Measurements from ENCODE around the gene MSL3.

- TF ChIP-seq, protein P1, sequence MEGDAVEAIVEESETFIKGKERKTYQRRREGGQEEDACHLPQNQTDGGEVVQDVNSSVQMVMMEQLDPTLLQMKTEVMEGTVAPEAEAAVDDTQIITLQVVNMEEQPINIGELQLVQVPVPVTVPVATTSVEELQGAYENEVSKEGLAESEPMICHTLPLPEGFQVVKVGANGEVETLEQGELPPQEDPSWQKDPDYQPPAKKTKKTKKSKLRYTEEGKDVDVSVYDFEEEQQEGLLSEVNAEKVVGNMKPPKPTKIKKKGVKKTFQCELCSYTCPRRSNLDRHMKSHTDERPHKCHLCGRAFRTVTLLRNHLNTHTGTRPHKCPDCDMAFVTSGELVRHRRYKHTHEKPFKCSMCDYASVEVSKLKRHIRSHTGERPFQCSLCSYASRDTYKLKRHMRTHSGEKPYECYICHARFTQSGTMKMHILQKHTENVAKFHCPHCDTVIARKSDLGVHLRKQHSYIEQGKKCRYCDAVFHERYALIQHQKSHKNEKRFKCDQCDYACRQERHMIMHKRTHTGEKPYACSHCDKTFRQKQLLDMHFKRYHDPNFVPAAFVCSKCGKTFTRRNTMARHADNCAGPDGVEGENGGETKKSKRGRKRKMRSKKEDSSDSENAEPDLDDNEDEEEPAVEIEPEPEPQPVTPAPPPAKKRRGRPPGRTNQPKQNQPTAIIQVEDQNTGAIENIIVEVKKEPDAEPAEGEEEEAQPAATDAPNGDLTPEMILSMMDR (IDR thresholded peaks at IDR 0.05 in 8 of 11, conservative IDR thresholded peaks at IDR 0.05 in 3 of 11), result no peak
- TF ChIP-seq POLR2A (IDR thresholded peaks at IDR 0.05) (no peak), POLR2AphosphoS5 (IDR thresholded peaks at IDR 0.05) (no peak)
These were observed 1.1 kb downstream of the MSL3 start for GRCh38 chrX:11759172-11759460.

All from spleen (tissue), 7 donors.